ENCODE measurements around the gene PLAA.
A peak's percentile ranks its signal among the peaks of the same experiment; 100 is the strongest.

PLAA gene

GRCh38 chr9:26951794-26952193 lies 4.8 kb upstream of the PLAA start:
- H2BK12ac ChIP-seq (ENCODE audit: low read length): no peak overlapping the region
- H2AFZ ChIP-seq (ENCODE audit: low read length): no peak overlapping the region
- peaks cover under 1% of the 10 kb centered on the region for H3K79me1 ChIP-seq (ENCODE audit: low read depth, low read length)
- no peaks in the 10 kb centered on the region for H3K27me3 ChIP-seq (ENCODE audit: control insufficient read depth in 3 of 3, insufficient read depth in 3 of 3, low read depth in 1 of 3, low read length in 3 of 3)
- H3K9me3 ChIP-seq (replicated peaks in 1 of 2; ENCODE audit: control insufficient read depth in 2 of 2, insufficient read depth in 1 of 2, low read depth in 1 of 2, low read length in 2 of 2): no peaks in the 10 kb centered on the region
- H3K4me1 ChIP-seq (ENCODE audit: control insufficient read depth in 2 of 2, insufficient read depth in 1 of 2, low read depth in 1 of 2, low read length in 2 of 2): peaks cover 0 to 3% of the 10 kb centered on the region in 2 donors
- no peak overlapping the region for H2BK5ac ChIP-seq (ENCODE audit: low read length)
- no peak overlapping the region for H3K14ac ChIP-seq (ENCODE audit: low read length)
- no CpG with 5 or more reads among the region's 3 CpGs for WGBS, 2 donors (ENCODE audit: extremely low coverage in 2 of 2, insufficient read length in 2 of 2, insufficient replicate concordance in 1 of 2)
- H2AK5ac ChIP-seq (ENCODE audit: low read depth, low read length): no peak overlapping the region
- no peak overlapping the region for H3K4me3 ChIP-seq (ENCODE audit: low read length in 2 of 2)
- no peak overlapping the region for H4K91ac ChIP-seq (ENCODE audit: low read depth, low read length, poor library complexity)
- H3K18ac ChIP-seq (ENCODE audit: low read length): no peak overlapping the region
- no peak overlapping the region for H2BK120ac ChIP-seq (ENCODE audit: low read depth, low read length)
- no peak overlapping the region for H3K23ac ChIP-seq (ENCODE audit: low read depth, low read length, poor library complexity)
- H3K4me2 ChIP-seq (ENCODE audit: insufficient read depth, low read length, poor library complexity, severe bottlenecking): no peak overlapping the region
- H2BK15ac ChIP-seq (ENCODE audit: low read length): no peak overlapping the region
- no peak overlapping the region for H3K9ac ChIP-seq (ENCODE audit: low read depth, low read length, poor library complexity)
- no peaks in the 10 kb centered on the region for H3K36me3 ChIP-seq (replicated peaks in 1 of 2; ENCODE audit: control insufficient read depth in 2 of 2, insufficient read depth in 2 of 2, low read length in 2 of 2)
- no peak overlapping the region for H3K27ac ChIP-seq (replicated peaks; ENCODE audit: low read length)
- no peak for DNase-seq (ENCODE audit: low spot score)
- no peak overlapping the region for H3K4ac ChIP-seq (ENCODE audit: low read length)
- no peak overlapping the region for H4K8ac ChIP-seq (ENCODE audit: low read depth, low read length)

GRCh38 chr9:26950521-26950920 lies 3.5 kb upstream of the PLAA start:
- Histone ChIP-seq H3K4me3 (ENCODE audit: low read length in 2 of 2) (no peak overlapping the region), H3K4me2 (ENCODE audit: insufficient read depth, low read length, poor library complexity, severe bottlenecking) (no peak overlapping the region), H2BK15ac (ENCODE audit: low read length) (no peak overlapping the region), H3K79me1 (ENCODE audit: low read depth, low read length) (peaks cover 3% of the 10 kb centered on the region), H2BK5ac (ENCODE audit: low read length) (no peak overlapping the region), H3K27me3 (ENCODE audit: control insufficient read depth in 3 of 3, insufficient read depth in 3 of 3, low read depth in 1 of 3, low read length in 3 of 3) (no peaks in the 10 kb centered on the region), H3K9me3 (replicated peaks in 1 of 2; ENCODE audit: control insufficient read depth in 2 of 2, insufficient read depth in 1 of 2, low read depth in 1 of 2, low read length in 2 of 2) (no peaks in the 10 kb centered on the region), H3K23ac (ENCODE audit: low read depth, low read length, poor library complexity) (no peak overlapping the region), H3K18ac (ENCODE audit: low read length) (no peak overlapping the region), H2BK120ac (ENCODE audit: low read depth, low read length) (no peak overlapping the region), H4K8ac (ENCODE audit: low read depth, low read length) (no peak overlapping the region), H3K36me3 (replicated peaks in 1 of 2; ENCODE audit: control insufficient read depth in 2 of 2, insufficient read depth in 2 of 2, low read length in 2 of 2) (no peaks in the 10 kb centered on the region), H3K27ac (replicated peaks; ENCODE audit: low read length) (no peak overlapping the region), H2AFZ (ENCODE audit: low read length) (no peak overlapping the region), H3K4me1 (ENCODE audit: control insufficient read depth in 2 of 2, insufficient read depth in 1 of 2, low read depth in 1 of 2, low read length in 2 of 2) (peaks cover 1 to 3% of the 10 kb centered on the region in 2 donors), H3K9ac (ENCODE audit: low read depth, low read length, poor library complexity) (no peak overlapping the region), H2AK5ac (ENCODE audit: low read depth, low read length) (no peak overlapping the region), H3K14ac (ENCODE audit: low read length) (no peak overlapping the region), H4K91ac (ENCODE audit: low read depth, low read length, poor library complexity) (no peak overlapping the region), H3K4ac (ENCODE audit: low read length) (no peak overlapping the region), H2BK12ac (ENCODE audit: low read length) (no peak overlapping the region)
- WGBS, 2 donors (ENCODE audit: extremely low coverage in 2 of 2, insufficient read length in 2 of 2, insufficient replicate concordance in 1 of 2): no CpG with 5 or more reads among the region's 1 CpG
- no peak for DNase-seq (ENCODE audit: low spot score)

- Histone ChIP-seq H3K4me3 (ENCODE audit: low read length in 2 of 2) (no peak overlapping the region), H3K23ac (ENCODE audit: low read depth, low read length, poor library complexity) (no peak overlapping the region), H3K36me3 (replicated peaks in 1 of 2; ENCODE audit: control insufficient read depth in 2 of 2, insufficient read depth in 2 of 2, low read length in 2 of 2) (peaks cover 0 to under 1% of the 10 kb centered on the region in 2 donors), H2BK12ac (ENCODE audit: low read length) (no peak overlapping the region), H3K27ac (replicated peaks; ENCODE audit: low read length) (no peak overlapping the region), H3K27me3 (ENCODE audit: control insufficient read depth in 3 of 3, insufficient read depth in 3 of 3, low read depth in 1 of 3, low read length in 3 of 3) (no peaks in the 10 kb centered on the region), H3K4me2 (ENCODE audit: insufficient read depth, low read length, poor library complexity, severe bottlenecking) (no peak overlapping the region), H4K8ac (ENCODE audit: low read depth, low read length) (no peak overlapping the region), H2BK15ac (ENCODE audit: low read length) (no peak overlapping the region), H3K9me3 (replicated peaks in 1 of 2; ENCODE audit: control insufficient read depth in 2 of 2, insufficient read depth in 1 of 2, low read depth in 1 of 2, low read length in 2 of 2) (no peaks in the 10 kb centered on the region), H3K18ac (ENCODE audit: low read length) (no peak overlapping the region), H2BK120ac (ENCODE audit: low read depth, low read length) (no peak overlapping the region), H3K4me1 (ENCODE audit: control insufficient read depth in 2 of 2, insufficient read depth in 1 of 2, low read depth in 1 of 2, low read length in 2 of 2) (peaks cover 2 to 3% of the 10 kb centered on the region in 2 donors), H3K14ac (ENCODE audit: low read length) (no peak overlapping the region), H3K4ac (ENCODE audit: low read length) (no peak overlapping the region), H2BK5ac (ENCODE audit: low read length) (no peak overlapping the region), H3K9ac (ENCODE audit: low read depth, low read length, poor library complexity) (no peak overlapping the region), H3K79me1 (ENCODE audit: low read depth, low read length) (peaks cover 3% of the 10 kb centered on the region), H2AK5ac (ENCODE audit: low read depth, low read length) (no peak overlapping the region), H4K91ac (ENCODE audit: low read depth, low read length, poor library complexity) (no peak overlapping the region), H2AFZ (ENCODE audit: low read length) (no peak overlapping the region)
- DNase-seq (ENCODE audit: low spot score): no peak
- WGBS, 2 donors (ENCODE audit: extremely low coverage in 2 of 2, insufficient read length in 2 of 2, insufficient replicate concordance in 1 of 2): no CpG with 5 or more reads among the region's 6 CpGs
These were observed 2.6 kb upstream of the PLAA start for GRCh38 chr9:26949637-26950069.

- Histone ChIP-seq H4K91ac (ENCODE audit: low read depth, low read length, poor library complexity) (no peak overlapping the region), H3K23ac (ENCODE audit: low read depth, low read length, poor library complexity) (no peak overlapping the region), H2BK5ac (ENCODE audit: low read length) (no peak overlapping the region), H3K9ac (ENCODE audit: low read depth, low read length, poor library complexity) (no peak overlapping the region), H4K8ac (ENCODE audit: low read depth, low read length) (no peak overlapping the region), H3K4me1 (ENCODE audit: control insufficient read depth in 2 of 2, insufficient read depth in 1 of 2, low read depth in 1 of 2, low read length in 2 of 2) (peaks cover 2 to 3% of the 10 kb centered on the region in 2 donors), H3K27me3 (ENCODE audit: control insufficient read depth in 3 of 3, insufficient read depth in 3 of 3, low read depth in 1 of 3, low read length in 3 of 3) (no peaks in the 10 kb centered on the region), H2BK120ac (ENCODE audit: low read depth, low read length) (no peak overlapping the region), H2AK5ac (ENCODE audit: low read depth, low read length) (no peak overlapping the region), H3K18ac (ENCODE audit: low read length) (no peak overlapping the region), H3K4me2 (ENCODE audit: insufficient read depth, low read length, poor library complexity, severe bottlenecking) (peak overlapping the region; percentile 62), H2AFZ (ENCODE audit: low read length) (peak overlapping the region; percentile 99), H3K79me1 (ENCODE audit: low read depth, low read length) (peaks cover 3% of the 10 kb centered on the region), H3K36me3 (replicated peaks in 1 of 2; ENCODE audit: control insufficient read depth in 2 of 2, insufficient read depth in 2 of 2, low read length in 2 of 2) (peaks cover 0 to 17% of the 10 kb centered on the region in 2 donors), H3K14ac (ENCODE audit: low read length) (no peak overlapping the region), H2BK12ac (ENCODE audit: low read length) (no peak overlapping the region), H3K27ac (replicated peaks; ENCODE audit: low read length) (no peak overlapping the region), H2BK15ac (ENCODE audit: low read length) (no peak overlapping the region), H3K9me3 (replicated peaks in 1 of 2; ENCODE audit: control insufficient read depth in 2 of 2, insufficient read depth in 1 of 2, low read depth in 1 of 2, low read length in 2 of 2) (no peaks in the 10 kb centered on the region), H3K4me3 (ENCODE audit: low read length in 2 of 2) (peak overlapping the region; percentile 59 to 94), H3K4ac (ENCODE audit: low read length) (no peak overlapping the region)
- no peak for DNase-seq (ENCODE audit: low spot score)
- 100% methylated on average over 2 of the region's 9 CpGs; no CpG with 5 or more reads in 1 of the 2 donors for WGBS, 2 donors (ENCODE audit: extremely low coverage in 2 of 2, insufficient read length in 2 of 2, insufficient replicate concordance in 1 of 2)
These were observed 694 bp upstream of the PLAA start for GRCh38 chr9:26947736-26948135.
